Measurements from ENCODE around the gene PCARE.

DNA sequence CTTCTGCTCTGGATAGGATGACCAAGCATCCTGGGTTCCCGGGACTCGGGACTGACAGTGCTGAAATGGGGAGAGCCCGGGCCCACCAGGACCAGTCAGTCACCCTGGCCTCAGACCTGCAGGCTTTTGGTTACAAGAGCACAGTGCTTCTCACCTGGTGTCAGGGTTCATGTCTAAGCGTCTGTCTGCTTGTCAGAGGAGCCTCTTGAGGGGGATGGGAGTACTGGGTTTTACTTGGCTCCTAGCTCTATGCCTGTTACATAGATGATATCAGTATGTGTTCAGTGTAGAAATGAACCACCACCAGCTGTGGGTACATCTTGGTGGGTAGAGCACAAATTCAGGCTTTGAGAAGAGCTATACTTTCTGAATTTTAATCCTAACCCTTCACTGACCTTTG lies 29.9 kb downstream of the PCARE start:
- TF ChIP-seq CTCF (IDR thresholded peaks at IDR 0.05): no peak
- TF ChIP-seq POLR2A (IDR thresholded peaks at IDR 0.05): no peak
